ENCODE data around the gene INSIG1. TPM values are rescaled to one million over a fixed set of nuclear protein-coding genes. Genes with fewer than 3 reads are reported as not detected.

INSIG1 gene
- total and polyA plus RNA-seq, 2 of the 4 experiments (the other 2 are of a cell fraction), result 19.0 to 26.0 TPM

DNA sequence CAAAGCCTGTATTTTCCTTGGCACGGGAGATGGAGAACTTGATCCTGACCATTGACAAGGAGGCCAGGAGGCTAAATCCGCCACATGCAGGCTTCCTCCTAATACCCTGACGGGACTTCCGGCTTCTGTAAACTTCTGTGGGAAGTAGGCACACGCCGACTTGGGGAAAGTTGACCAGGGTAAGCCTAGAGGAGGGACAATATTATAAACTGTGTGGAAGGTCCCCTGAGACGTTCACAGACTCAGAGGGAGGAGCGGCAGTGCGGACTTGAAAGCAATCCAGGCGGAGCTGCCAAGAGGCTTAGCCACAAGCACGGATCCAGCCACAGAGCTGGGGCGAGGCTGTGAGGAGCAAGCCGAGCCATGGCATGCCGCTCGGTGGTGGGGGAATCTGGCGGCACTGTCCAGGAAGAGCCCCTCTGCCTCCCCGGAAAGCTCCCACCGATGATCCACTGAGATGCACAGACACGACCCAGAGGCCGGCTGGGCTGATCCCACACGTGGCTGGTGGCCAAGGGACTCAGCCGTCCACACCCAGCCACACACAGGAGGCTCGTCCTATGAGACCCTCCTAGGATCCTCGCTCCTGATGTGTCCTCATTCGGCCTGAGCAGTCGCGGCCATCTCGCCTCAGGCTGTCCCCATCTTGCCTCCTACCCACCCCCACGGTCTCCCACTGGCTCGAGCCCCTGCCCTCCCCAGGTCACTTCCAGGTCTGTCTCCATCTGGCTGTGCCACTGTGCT is 40.0 kb upstream of the INSIG1 start:
- H2AFZ ChIP-seq (replicated peaks; ENCODE audit: low read length, poor library complexity), result peak overlapping the region; percentile 34
- no TSS peak for BruUV-seq (replicated peaks)

More for the DNA sequence above, 40.0 kb upstream of the INSIG1 start:
- no peak for TF ChIP-seq USF2 (IDR thresholded peaks at IDR 0.05; ENCODE audit: low read depth, low read length)
- no peak for TF ChIP-seq SMC3 (IDR thresholded peaks at IDR 0.05; ENCODE audit: low read depth, low read length)
- TF ChIP-seq MXI1 (IDR thresholded peaks at IDR 0.05; ENCODE audit: borderline replicate concordance, low read depth, low read length), result no peak
- no peak for TF ChIP-seq CHD1 (IDR thresholded peaks at IDR 0.05; ENCODE audit: low read depth, low read length)
- TF ChIP-seq CEBPB (IDR thresholded peaks at IDR 0.05; ENCODE audit: low read depth, low read length), result no peak
- no peak for TF ChIP-seq RCOR1 (IDR thresholded peaks at IDR 0.05; ENCODE audit: insufficient replicate concordance, low read length)
- TF ChIP-seq POLR2A (IDR thresholded peaks at IDR 0.05; ENCODE audit: low read depth, low read length), result no peak
- no peak for TF ChIP-seq MAZ (IDR thresholded peaks at IDR 0.05; ENCODE audit: borderline replicate concordance, low read depth, low read length)
- TF ChIP-seq RAD21 (IDR thresholded peaks at IDR 0.05; ENCODE audit: low read length), result no peak
- TF ChIP-seq FOS (IDR thresholded peaks at IDR 0.05; ENCODE audit: low read depth, low read length), result no peak
- TF ChIP-seq, protein P1, sequence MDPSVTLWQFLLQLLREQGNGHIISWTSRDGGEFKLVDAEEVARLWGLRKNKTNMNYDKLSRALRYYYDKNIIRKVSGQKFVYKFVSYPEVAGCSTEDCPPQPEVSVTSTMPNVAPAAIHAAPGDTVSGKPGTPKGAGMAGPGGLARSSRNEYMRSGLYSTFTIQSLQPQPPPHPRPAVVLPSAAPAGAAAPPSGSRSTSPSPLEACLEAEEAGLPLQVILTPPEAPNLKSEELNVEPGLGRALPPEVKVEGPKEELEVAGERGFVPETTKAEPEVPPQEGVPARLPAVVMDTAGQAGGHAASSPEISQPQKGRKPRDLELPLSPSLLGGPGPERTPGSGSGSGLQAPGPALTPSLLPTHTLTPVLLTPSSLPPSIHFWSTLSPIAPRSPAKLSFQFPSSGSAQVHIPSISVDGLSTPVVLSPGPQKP (IDR thresholded peaks at IDR 0.05; ENCODE audit: borderline replicate concordance, low read depth, low read length), result no peak
- TF ChIP-seq RFX5 (IDR thresholded peaks at IDR 0.05; ENCODE audit: low read depth, low read length), result no peak
- H2BK20ac ChIP-seq (ENCODE audit: low read depth, low read length), result no peak overlapping the region
- H4K91ac ChIP-seq (ENCODE audit: insufficient read depth, low read depth, low read length), result peak overlapping the region; percentile 27; the same call in 1 of the 2 replicates
- WGBS, 2 experiments (ENCODE audit: extremely low coverage in 2 of 2, insufficient read length in 1 of 2), result 80% methylated on average over 14 of the region's 30 CpGs; no CpG with 5 or more reads in 1 of the 2 experiments
- peak overlapping the region; percentile 43; the same call in 1 of the 2 replicates for H2AK5ac ChIP-seq (ENCODE audit: low read depth, low read length)
- 0 out of 4 replicates have a peak overlapping the region, but pooled peaks of 1 of the 2 experiments have one; percentile 32 for H4K8ac ChIP-seq (ENCODE audit: low read depth in 2 of 2, low read length in 2 of 2)
- intact Hi-C loops (cut with micrococcal nuclease) (no loop called here), in situ Hi-C loops (cut with MboI; ENCODE audit: low sequenced_read_pairs) (no loop called here), dilution Hi-C loops (cut with HindIII; ENCODE audit: low sequenced_read_pairs, unreplicated experiment) (no loop called here)
- peaks cover 3% of the 10 kb centered on the region; the same call in 1 of the 2 replicates for H3K27me3 ChIP-seq (ENCODE audit: control insufficient read depth, insufficient read depth, low read length)
- no peak overlapping the region for H3K4ac ChIP-seq (ENCODE audit: low read depth, low read length)
- H3K9me3 ChIP-seq (ENCODE audit: control insufficient read depth, insufficient read depth, low read length), result no peaks in the 10 kb centered on the region
- no peaks in the 10 kb centered on the region for H3K4me1 ChIP-seq (ENCODE audit: control insufficient read depth, insufficient read depth, low read length)
- H4K5ac ChIP-seq (ENCODE audit: low read depth, low read length), result no peak overlapping the region
- no peak for ATAC-seq (ENCODE audit: low read depth)
- no peak overlapping the region for H3K56ac ChIP-seq (ENCODE audit: extremely low read depth, insufficient read depth, low read length)
- no peaks in the 10 kb centered on the region for H4K20me1 ChIP-seq (ENCODE audit: insufficient read depth, low read length)
- H3K18ac ChIP-seq (ENCODE audit: low read depth, low read length), result no peak overlapping the region
- H2AK9ac ChIP-seq (replicated peaks; ENCODE audit: low read depth, low read length, poor library complexity), result no peak overlapping the region
- H3K27ac ChIP-seq (ENCODE audit: insufficient read depth, low read length), result no peak overlapping the region
- H3K4me2 ChIP-seq (ENCODE audit: low read depth, low read length), result no peak overlapping the region
- no peak overlapping the region for H3K23ac ChIP-seq (ENCODE audit: low read depth, low read length)
- peak overlapping the region; percentile 32 for H2BK5ac ChIP-seq (ENCODE audit: low read depth, low read length, poor library complexity, severe bottlenecking)
- no peaks in the 10 kb centered on the region for H3K36me3 ChIP-seq (ENCODE audit: control insufficient read depth, insufficient read depth, low read length)
- ChIA-PET CTCF (interaction anchor here (0.7 kb wide), 1 partner anchor 263 kb away, joined by 3 read pairs; no protein-coding TSS in a partner anchor), POLR2A (ENCODE audit: unreplicated experiment) (no interaction called here)
- no peaks in the 10 kb centered on the region for H3K79me1 ChIP-seq (ENCODE audit: low read depth in 1 of 2, low read length in 2 of 2)
- 0 out of 2 replicates have a peak, but pooled peaks cover 4% of the 10 kb centered on the region for H3K9me1 ChIP-seq (ENCODE audit: insufficient read depth, low read length)
- no peak overlapping the region for H3K9ac ChIP-seq (ENCODE audit: low read depth, low read length)
- no peak overlapping the region for H3K4me3 ChIP-seq (ENCODE audit: insufficient read depth, low read depth, low read length)
- 0 out of 3 replicates have a peak overlapping the region, but pooled peaks have one; percentile 45 for H2BK15ac ChIP-seq (ENCODE audit: low read depth, low read length)
- 0 out of 2 replicates have a peak overlapping the region, but pooled peaks have one; percentile 25 for H3K14ac ChIP-seq (replicated peaks; ENCODE audit: low read depth, low read length)
- DNase-seq, result no peak
- peak overlapping the region; percentile 38; the same call in 1 of the 2 replicates for H2BK120ac ChIP-seq (ENCODE audit: low read depth, low read length)

Data from IMR-90 (cell line).